ENCODE results near the gene KDM1A. TPM values are rescaled to one million over a fixed set of nuclear protein-coding genes. Genes with fewer than 3 reads are reported as not detected.

Gene KDM1A
- total and polyA plus RNA-seq, 7 experiments from 2014 or later: 40.6 to 62.1 (median 48.4) TPM

GRCh38 chr1:23069675-23070074 lies 50.4 kb downstream of the KDM1A start:
- H3K9me3 Mint-ChIP-seq: no peaks in the 10 kb centered on the region
- intact Hi-C loops (cut with micrococcal nuclease): no loop called here
- H3K4me3 Mint-ChIP-seq: no peak overlapping the region
- peaks cover 0 to 6% (median 0%) of the 10 kb centered on the region in 7 donors for H3K4me1 Mint-ChIP-seq
- CTCF ChIA-PET: interaction anchor here (0.5 kb wide), 1 partner anchor 116 kb away, joined by 4 read pairs; no protein-coding TSS in a partner anchor
- H3K4me3 ChIP-seq (ENCODE audit: low read length): no peak overlapping the region
- H3K27ac ChIP-seq (ENCODE audit: low read depth, low read length): no peak overlapping the region
- peaks cover 0 to 69% (median 8%) of the 10 kb centered on the region in 3 experiments for H3K36me3 ChIP-seq (ENCODE audit: control insufficient read depth in 2 of 3, insufficient read depth in 3 of 3, low read length in 3 of 3)
- no peaks in the 10 kb centered on the region for H3K27me3 Mint-ChIP-seq
- POLR2A ChIA-PET: no interaction called here
- ATAC-seq (no peak), DNase-seq (no peak)
- H3K27me3 ChIP-seq (ENCODE audit: control insufficient read depth in 2 of 2, insufficient read depth in 2 of 2, low read length in 2 of 2): no peaks in the 10 kb centered on the region
- H3K4me1 ChIP-seq (ENCODE audit: control insufficient read depth in 2 of 2, insufficient read depth in 2 of 2, low read length in 2 of 2): no peaks in the 10 kb centered on the region
- peaks cover 4 to 55% (median 25%) of the 10 kb centered on the region in 5 donors for H3K36me3 Mint-ChIP-seq
- H3K9me3 ChIP-seq (ENCODE audit: control insufficient read depth in 2 of 3, low read length in 3 of 3): no peaks in the 10 kb centered on the region
- H3K27ac Mint-ChIP-seq: peak overlapping the region in 1 of 9 donors; percentile 32

GRCh38 chr1:23074012-23074411 lies 54.7 kb downstream of the KDM1A start:
- Mint-ChIP-seq H3K27ac (peak overlapping the region in 1 of 9 donors; percentile 12), H3K4me3 (no peak overlapping the region), H3K9me3 (no peaks in the 10 kb centered on the region), H3K4me1 (peaks cover 0 to 2% (median 0%) of the 10 kb centered on the region in 7 donors), H3K36me3 (peaks cover 10 to 60% (median 22%) of the 10 kb centered on the region in 5 donors), H3K27me3 (no peaks in the 10 kb centered on the region)
- H3K27me3 ChIP-seq (ENCODE audit: control insufficient read depth in 2 of 2, insufficient read depth in 2 of 2, low read length in 2 of 2): no peaks in the 10 kb centered on the region
- ChIA-PET CTCF (no interaction called here), POLR2A (no interaction called here)
- H3K9me3 ChIP-seq (ENCODE audit: control insufficient read depth in 2 of 3, low read length in 3 of 3): no peaks in the 10 kb centered on the region
- H3K36me3 ChIP-seq (ENCODE audit: control insufficient read depth in 2 of 3, insufficient read depth in 3 of 3, low read length in 3 of 3): peaks cover 3 to 63% (median 4%) of the 10 kb centered on the region in 3 experiments
- H3K4me3 ChIP-seq (ENCODE audit: low read length): no peak overlapping the region
- no peak for ATAC-seq
- no peak for DNase-seq
- no peaks in the 10 kb centered on the region for H3K4me1 ChIP-seq (ENCODE audit: control insufficient read depth in 2 of 2, insufficient read depth in 2 of 2, low read length in 2 of 2)
- intact Hi-C loops (cut with micrococcal nuclease): no loop called here
- H3K27ac ChIP-seq (ENCODE audit: low read depth, low read length): no peak overlapping the region

- H3K27ac Mint-ChIP-seq: peak overlapping the region in 2 of 9 donors; percentile 9 to 62
Observed at GRCh38 chr1:23079025-23079424, 59.8 kb downstream of the KDM1A start.

GRCh38 chr1:23080885-23081284 lies 61.6 kb downstream of the KDM1A start:
- Mint-ChIP-seq H3K36me3 (peaks cover 20 to 57% (median 29%) of the 10 kb centered on the region in 5 donors), H3K27me3 (no peaks in the 10 kb centered on the region), H3K4me1 (peaks cover 0 to 5% (median 0%) of the 10 kb centered on the region in 7 donors), H3K4me3 (no peak overlapping the region), H3K9me3 (no peaks in the 10 kb centered on the region), H3K27ac (peak overlapping the region in 4 of 9 donors; percentile 20 to 62 (median 26))
- peaks cover 9 to 80% (median 13%) of the 10 kb centered on the region in 3 experiments for H3K36me3 ChIP-seq (ENCODE audit: control insufficient read depth in 2 of 3, insufficient read depth in 3 of 3, low read length in 3 of 3)
- no peak for DNase-seq
- H3K4me1 ChIP-seq (ENCODE audit: control insufficient read depth in 2 of 2, insufficient read depth in 2 of 2, low read length in 2 of 2): no peaks in the 10 kb centered on the region
- H3K4me3 ChIP-seq (ENCODE audit: low read length): no peak overlapping the region
- ChIA-PET POLR2A (no interaction called here), CTCF (interaction anchor here (0.6 to 2.1 kb wide), 3 partner anchors 18 to 104 kb away, joined by 3 to 6 read pairs (median 3); no protein-coding TSS in a partner anchor)
- intact Hi-C loops (cut with micrococcal nuclease): no loop called here
- ATAC-seq: no peak
- H3K27me3 ChIP-seq (ENCODE audit: control insufficient read depth in 2 of 2, insufficient read depth in 2 of 2, low read length in 2 of 2): no peaks in the 10 kb centered on the region
- H3K27ac ChIP-seq (ENCODE audit: low read depth, low read length): no peak overlapping the region
- no peaks in the 10 kb centered on the region for H3K9me3 ChIP-seq (ENCODE audit: control insufficient read depth in 2 of 3, low read length in 3 of 3)

More at GRCh38 chr1:23079025-23079424, 59.8 kb downstream of the KDM1A start:
- no peaks in the 10 kb centered on the region for H3K27me3 Mint-ChIP-seq
- ChIA-PET POLR2A (no interaction called here), CTCF (interaction anchor here (1.1 kb wide), 1 partner anchor 104 kb away, joined by 3 read pairs; no protein-coding TSS in a partner anchor)
- H3K9me3 ChIP-seq (ENCODE audit: control insufficient read depth in 2 of 3, low read length in 3 of 3): no peaks in the 10 kb centered on the region
- no peak overlapping the region for H3K4me3 Mint-ChIP-seq
- H3K27me3 ChIP-seq (ENCODE audit: control insufficient read depth in 2 of 2, insufficient read depth in 2 of 2, low read length in 2 of 2): no peaks in the 10 kb centered on the region
- no peaks in the 10 kb centered on the region for H3K9me3 Mint-ChIP-seq
- H3K4me3 ChIP-seq (ENCODE audit: low read length): no peak overlapping the region
- DNase-seq (no peak), ATAC-seq (no peak)
- peaks cover 9 to 70% (median 13%) of the 10 kb centered on the region in 3 experiments for H3K36me3 ChIP-seq (ENCODE audit: control insufficient read depth in 2 of 3, insufficient read depth in 3 of 3, low read length in 3 of 3)
- H3K36me3 Mint-ChIP-seq: peaks cover 10 to 58% (median 33%) of the 10 kb centered on the region in 5 donors
- intact Hi-C loops (cut with micrococcal nuclease): no loop called here
- H3K4me1 Mint-ChIP-seq: peaks cover 0 to 5% (median 0%) of the 10 kb centered on the region in 7 donors
- H3K27ac ChIP-seq (ENCODE audit: low read depth, low read length): no peak overlapping the region
- no peaks in the 10 kb centered on the region for H3K4me1 ChIP-seq (ENCODE audit: control insufficient read depth in 2 of 2, insufficient read depth in 2 of 2, low read length in 2 of 2)

GRCh38 chr1:23081376-23081775 lies 62.1 kb downstream of the KDM1A start:
- no peaks in the 10 kb centered on the region for H3K27me3 Mint-ChIP-seq
- no peaks in the 10 kb centered on the region for H3K27me3 ChIP-seq (ENCODE audit: control insufficient read depth in 2 of 2, insufficient read depth in 2 of 2, low read length in 2 of 2)
- H3K9me3 Mint-ChIP-seq: no peaks in the 10 kb centered on the region
- intact Hi-C loops (cut with micrococcal nuclease): no loop called here
- ChIA-PET CTCF (interaction anchor here (2.1 kb wide), 1 partner anchor 103 kb away, joined by 6 read pairs; no protein-coding TSS in a partner anchor), POLR2A (no interaction called here)
- peaks cover 9 to 85% (median 13%) of the 10 kb centered on the region in 3 experiments for H3K36me3 ChIP-seq (ENCODE audit: control insufficient read depth in 2 of 3, insufficient read depth in 3 of 3, low read length in 3 of 3)
- no peak overlapping the region for H3K4me3 Mint-ChIP-seq
- H3K4me3 ChIP-seq (ENCODE audit: low read length): no peak overlapping the region
- peaks cover 0 to 5% (median 0%) of the 10 kb centered on the region in 7 donors for H3K4me1 Mint-ChIP-seq
- H3K27ac Mint-ChIP-seq: peak overlapping the region in 3 of 9 donors; percentile 20 to 28 (median 23)
- ATAC-seq: no peak
- no peak for DNase-seq
- no peaks in the 10 kb centered on the region for H3K9me3 ChIP-seq (ENCODE audit: control insufficient read depth in 2 of 3, low read length in 3 of 3)
- peaks cover 23 to 60% (median 31%) of the 10 kb centered on the region in 5 donors for H3K36me3 Mint-ChIP-seq
- no peaks in the 10 kb centered on the region for H3K4me1 ChIP-seq (ENCODE audit: control insufficient read depth in 2 of 2, insufficient read depth in 2 of 2, low read length in 2 of 2)
- H3K27ac ChIP-seq (ENCODE audit: low read depth, low read length): no peak overlapping the region

GRCh38 chr1:23083714-23084480 lies 64.6 kb downstream of the KDM1A start:
- peaks cover 0 to 5% (median 0%) of the 10 kb centered on the region in 7 donors for H3K4me1 Mint-ChIP-seq
- intact Hi-C loops (cut with micrococcal nuclease): no loop called here
- CTCF ChIA-PET: no interaction called here

More at GRCh38 chr1:23083714-23084480, 64.6 kb downstream of the KDM1A start:
- POLR2A ChIA-PET: no interaction called here
- peaks cover 5 to 92% (median 15%) of the 10 kb centered on the region in 3 experiments for H3K36me3 ChIP-seq (ENCODE audit: control insufficient read depth in 2 of 3, insufficient read depth in 3 of 3, low read length in 3 of 3)
- Mint-ChIP-seq H3K36me3 (peaks cover 23 to 51% (median 29%) of the 10 kb centered on the region in 5 donors), H3K4me3 (no peak overlapping the region), H3K27me3 (no peaks in the 10 kb centered on the region), H3K9me3 (no peaks in the 10 kb centered on the region), H3K27ac (peak overlapping the region in 5 of 9 donors; percentile 7 to 60 (median 12))
- no peaks in the 10 kb centered on the region for H3K4me1 ChIP-seq (ENCODE audit: control insufficient read depth in 2 of 2, insufficient read depth in 2 of 2, low read length in 2 of 2)
- ATAC-seq: no peak
- H3K4me3 ChIP-seq (ENCODE audit: low read length): no peak overlapping the region
- DNase-seq: no peak
- no peak overlapping the region for H3K27ac ChIP-seq (ENCODE audit: low read depth, low read length)
- no peaks in the 10 kb centered on the region for H3K27me3 ChIP-seq (ENCODE audit: control insufficient read depth in 2 of 2, insufficient read depth in 2 of 2, low read length in 2 of 2)
- H3K9me3 ChIP-seq (ENCODE audit: control insufficient read depth in 2 of 3, low read length in 3 of 3): no peaks in the 10 kb centered on the region

Measured in naive thymus-derived CD4-positive, alpha-beta T cell (primary cell).